Measurements from ENCODE around the gene KLF13. TPM values are rescaled to one million over a fixed set of nuclear protein-coding genes. Genes with fewer than 3 reads are reported as not detected.
A peak's percentile ranks its signal among the peaks of the same experiment; 100 is the strongest.

Gene KLF13
- total RNA-seq, 1 donor from 2014 or later = 31.0 TPM

GRCh38 chr15:31328969-31329639, 2.5 kb downstream of the KLF13 start:
- Mint-ChIP-seq H3K4me1 (ENCODE audit: low read depth, unreplicated experiment) (peaks cover 14% of the 10 kb centered on the region), H3K4me3 (ENCODE audit: unreplicated experiment) (peak overlapping the region; percentile 91), H3K36me3 (ENCODE audit: low read depth, unreplicated experiment) (no peaks in the 10 kb centered on the region), H3K9me3 (ENCODE audit: unreplicated experiment) (no peaks in the 10 kb centered on the region), H3K27ac (ENCODE audit: unreplicated experiment) (peak overlapping the region; percentile 15), H3K27me3 (ENCODE audit: low read depth, unreplicated experiment) (peaks cover 4% of the 10 kb centered on the region)
- Histone ChIP-seq H4K20me1 (ENCODE audit: insufficient read depth, low read length) (peaks cover 54% of the 10 kb centered on the region), H3K9me3 (ENCODE audit: insufficient read depth, low read depth, low read length) (no peaks in the 10 kb centered on the region), H3K4me1 (ENCODE audit: insufficient read depth, low read length) (peaks cover 6% of the 10 kb centered on the region), H3K27me3 (ENCODE audit: insufficient read depth, low read length) (no peaks in the 10 kb centered on the region), H2AFZ (ENCODE audit: low read depth, low read length) (no peak overlapping the region), H3K9ac (ENCODE audit: low read length) (peak overlapping the region; percentile 82), H3K36me3 (ENCODE audit: insufficient read depth, low read length) (no peaks in the 10 kb centered on the region), H3K27ac (ENCODE audit: low read depth, low read length) (no peak overlapping the region), H3K4me2 (ENCODE audit: low read length) (peak overlapping the region; percentile 98), H3K79me2 (ENCODE audit: insufficient read depth, low read length) (peaks cover 58% of the 10 kb centered on the region), H3K4me3 (ENCODE audit: insufficient read depth, low read depth, low read length) (peak overlapping the region; percentile 67)
- TF ChIP-seq EZH2 (IDR thresholded peaks at IDR 0.05; ENCODE audit: insufficient read depth, low read length) (no peak), CTCF (IDR thresholded peaks at IDR 0.05; ENCODE audit: insufficient read depth, low read depth, low read length) (no peak)
- DNase-seq (ENCODE audit: low read depth) = no peak
- FAIRE-seq = no peak

GRCh38 chr15:31329640-31330010, 3.0 kb downstream of the KLF13 start:
- Mint-ChIP-seq H3K4me1 (ENCODE audit: low read depth, unreplicated experiment) (peaks cover 14% of the 10 kb centered on the region), H3K9me3 (ENCODE audit: unreplicated experiment) (no peaks in the 10 kb centered on the region), H3K27me3 (ENCODE audit: low read depth, unreplicated experiment) (no peaks in the 10 kb centered on the region), H3K36me3 (ENCODE audit: low read depth, unreplicated experiment) (no peaks in the 10 kb centered on the region), H3K4me3 (ENCODE audit: unreplicated experiment) (peak overlapping the region; percentile 91), H3K27ac (ENCODE audit: unreplicated experiment) (no peak overlapping the region)
- Histone ChIP-seq H3K27me3 (ENCODE audit: insufficient read depth, low read length) (no peaks in the 10 kb centered on the region), H3K9ac (ENCODE audit: low read length) (no peak overlapping the region), H3K9me3 (ENCODE audit: insufficient read depth, low read depth, low read length) (no peaks in the 10 kb centered on the region), H3K4me1 (ENCODE audit: insufficient read depth, low read length) (peaks cover 6% of the 10 kb centered on the region), H3K36me3 (ENCODE audit: insufficient read depth, low read length) (no peaks in the 10 kb centered on the region), H3K27ac (ENCODE audit: low read depth, low read length) (no peak overlapping the region), H3K4me2 (ENCODE audit: low read length) (peak overlapping the region; percentile 98), H2AFZ (ENCODE audit: low read depth, low read length) (no peak overlapping the region), H3K4me3 (ENCODE audit: insufficient read depth, low read depth, low read length) (no peak overlapping the region), H3K79me2 (ENCODE audit: insufficient read depth, low read length) (peaks cover 62% of the 10 kb centered on the region), H4K20me1 (ENCODE audit: insufficient read depth, low read length) (peaks cover 58% of the 10 kb centered on the region)
- TF ChIP-seq CTCF (IDR thresholded peaks at IDR 0.05; ENCODE audit: insufficient read depth, low read depth, low read length) (no peak), EZH2 (IDR thresholded peaks at IDR 0.05; ENCODE audit: insufficient read depth, low read length) (no peak)
- FAIRE-seq (no peak), DNase-seq (ENCODE audit: low read depth) (no peak)

GRCh38 chr15:31330111-31330785, 3.6 kb downstream of the KLF13 start:
- Mint-ChIP-seq H3K9me3 (ENCODE audit: unreplicated experiment) (no peaks in the 10 kb centered on the region), H3K27me3 (ENCODE audit: low read depth, unreplicated experiment) (no peaks in the 10 kb centered on the region), H3K36me3 (ENCODE audit: low read depth, unreplicated experiment) (peaks cover 2% of the 10 kb centered on the region), H3K4me3 (ENCODE audit: unreplicated experiment) (peak overlapping the region; percentile 91), H3K4me1 (ENCODE audit: low read depth, unreplicated experiment) (peaks cover 14% of the 10 kb centered on the region), H3K27ac (ENCODE audit: unreplicated experiment) (no peak overlapping the region)
- H2AFZ ChIP-seq (ENCODE audit: low read depth, low read length) = no peak overlapping the region
- no peaks in the 10 kb centered on the region for H3K9me3 ChIP-seq (ENCODE audit: insufficient read depth, low read depth, low read length)
- no peak overlapping the region for H3K4me2 ChIP-seq (ENCODE audit: low read length)
- peaks cover 63% of the 10 kb centered on the region for H4K20me1 ChIP-seq (ENCODE audit: insufficient read depth, low read length)
- H3K79me2 ChIP-seq (ENCODE audit: insufficient read depth, low read length) = peaks cover 67% of the 10 kb centered on the region
- no peak overlapping the region for H3K4me3 ChIP-seq (ENCODE audit: insufficient read depth, low read depth, low read length)
- no peak overlapping the region for H3K9ac ChIP-seq (ENCODE audit: low read length)
- peaks cover 6% of the 10 kb centered on the region for H3K4me1 ChIP-seq (ENCODE audit: insufficient read depth, low read length)
- TF ChIP-seq EZH2 (IDR thresholded peaks at IDR 0.05; ENCODE audit: insufficient read depth, low read length) (no peak), CTCF (IDR thresholded peaks at IDR 0.05; ENCODE audit: insufficient read depth, low read depth, low read length) (no peak)
- no peaks in the 10 kb centered on the region for H3K27me3 ChIP-seq (ENCODE audit: insufficient read depth, low read length)
- no peaks in the 10 kb centered on the region for H3K36me3 ChIP-seq (ENCODE audit: insufficient read depth, low read length)
- DNase-seq (ENCODE audit: low read depth) (no peak), FAIRE-seq (no peak)
- H3K27ac ChIP-seq (ENCODE audit: low read depth, low read length) = no peak overlapping the region

Measured in astrocyte (in vitro differentiated cells and primary cell).